CD4-positive, alpha-beta memory T cell (primary cell): Measurements from ENCODE around the gene POLD2. TPM values are rescaled to one million over a fixed set of nuclear protein-coding genes. Genes with fewer than 3 reads are reported as not detected.

Experiments used
- CTCF ChIA-PET: fragments of 350-600 bp; sonication (Branson Sonifier 250); formaldehyde crosslinking; loops from one replicate; lab custom pipeline; 2021; ENCODE audit warnings: inconsistent platforms; ENCODE audit not compliant: partially characterized antibody; lab: Charles Lee
- POLR2A ChIA-PET: fragments of 350-600 bp; sonication (Branson Sonifier 250); formaldehyde crosslinking; loops from one replicate; lab custom pipeline; 2021; ENCODE audit not compliant: partially characterized antibody; lab: Charles Lee
- DNase-seq, 5 donors: peaks; one replicate each; pipeline versions ENCODE4 v3.0.0 to v3.0.0-alpha.2; 2020 to 2022; ENCODE audit warnings: mixed read lengths in 1 of 5
- H3K27ac ChIP-seq: one replicate; pipeline ENCODE4 v1.7.0; 2013; ENCODE audit warnings: low read depth, low read length
- H3K27me3 ChIP-seq: 2 replicates; pipeline ENCODE4 v1.7.0; 2013; ENCODE audit warnings: mild to moderate bottlenecking, low read length, moderate library complexity; ENCODE audit not compliant: insufficient read depth
- H3K36me3 ChIP-seq: 2 replicates; pipeline ENCODE4 v1.7.0; 2013; ENCODE audit warnings: mild to moderate bottlenecking, low read length, moderate library complexity; ENCODE audit not compliant: insufficient read depth
- H3K4me1 ChIP-seq: 2 replicates; pipeline ENCODE4 v1.7.0; 2013; ENCODE audit warnings: mild to moderate bottlenecking, low read length, moderate library complexity; ENCODE audit not compliant: insufficient read depth
- H3K4me3 ChIP-seq, 2 donors: one replicate each; pipeline ENCODE4 v1.7.0; 2013; ENCODE audit warnings: low read length in 2 of 2, mild to moderate bottlenecking in 1 of 2
- H3K9me3 ChIP-seq, 2 donors: one replicate each; pipeline ENCODE4 v1.7.0; 2013; ENCODE audit warnings: low read length in 2 of 2, control low read depth in 1 of 2; ENCODE audit not compliant: control insufficient read depth in 1 of 2
- H3K27ac Mint-ChIP-seq, 7 donors: one replicate each; pipeline ENCODE4 v1.8.0; 2020 to 2021; ENCODE audit warnings: mixed read lengths in 7 of 7, mild to moderate bottlenecking in 6 of 7, inconsistent platforms in 3 of 7, moderate library complexity in 3 of 7
- H3K27me3 Mint-ChIP-seq, 2 donors: one replicate each; pipeline ENCODE4 v1.8.0; 2020 to 2021; ENCODE audit warnings: mixed read lengths in 2 of 2
- H3K36me3 Mint-ChIP-seq, 2 donors: one replicate each; pipeline ENCODE4 v1.8.0; 2020 to 2021; ENCODE audit warnings: mixed read lengths in 2 of 2, inconsistent platforms in 1 of 2, mild to moderate bottlenecking in 1 of 2
- H3K4me1 Mint-ChIP-seq, 4 donors: one replicate each; pipeline ENCODE4 v1.8.0; 2020 to 2021; ENCODE audit warnings: mixed read lengths in 4 of 4, mild to moderate bottlenecking in 1 of 4
- H3K4me3 Mint-ChIP-seq, 8 donors: one replicate each; pipeline ENCODE4 v1.8.0; 2020 to 2021; ENCODE audit warnings: mixed read lengths in 8 of 8, mild to moderate bottlenecking in 7 of 8, moderate library complexity in 6 of 8, inconsistent platforms in 3 of 8
- H3K9me3 Mint-ChIP-seq, 8 donors: one replicate each; pipeline ENCODE4 v1.8.0; 2020 to 2021; ENCODE audit warnings: mixed read lengths in 8 of 8, mild to moderate bottlenecking in 5 of 8, inconsistent platforms in 3 of 8, moderate library complexity in 1 of 8
- intact Hi-C: fragments of 100-400 bp; cut with micrococcal nuclease; formaldehyde crosslinking; loops from one replicate; pipeline ENCODE4 v1.15.1; 2023
- polyA plus RNA-seq, 2 donors: library from polyadenylated mRNA; unstranded; fragments of 300-500 nt; fragmentation: Illumina TruSeq; gene quantifications; one replicate each; pipeline ENCODE4 v1.2.3, GENCODE V29; 2021
- total RNA-seq, 2 experiments: library from RNA; stranded (reverse); gene quantifications; one replicate each; pipeline ENCODE4 v1.2.3, GENCODE V29; 2021

The POLD2 gene
- total and polyA plus RNA-seq, 4 experiments from 2014 or later = 48.7 to 94.4 (median 75.2) TPM

- Histone ChIP-seq H3K4me3 (no peak overlapping the region), H3K9me3 (no peaks in the 10 kb centered on the region), H3K36me3 (peaks cover 21% of the 10 kb centered on the region), H3K27ac (no peak overlapping the region), H3K27me3 (no peaks in the 10 kb centered on the region), H3K4me1 (no peaks in the 10 kb centered on the region)
- Mint-ChIP-seq H3K9me3 (no peaks in the 10 kb centered on the region), H3K4me3 (no peak overlapping the region), H3K27me3 (no peaks in the 10 kb centered on the region), H3K4me1 (peaks cover 10 to 14% (median 12%) of the 10 kb centered on the region in 4 donors), H3K36me3 (peaks cover 26 to 56% of the 10 kb centered on the region in 2 donors), H3K27ac (no peak overlapping the region)
- CTCF ChIA-PET = no interaction called here
- no peak for DNase-seq
- intact Hi-C loops = no loop called here
- POLR2A ChIA-PET = no interaction called here
Measured at GRCh38 chr7:44116087-44116788, 7.1 kb downstream of the POLD2 start.

DNA sequence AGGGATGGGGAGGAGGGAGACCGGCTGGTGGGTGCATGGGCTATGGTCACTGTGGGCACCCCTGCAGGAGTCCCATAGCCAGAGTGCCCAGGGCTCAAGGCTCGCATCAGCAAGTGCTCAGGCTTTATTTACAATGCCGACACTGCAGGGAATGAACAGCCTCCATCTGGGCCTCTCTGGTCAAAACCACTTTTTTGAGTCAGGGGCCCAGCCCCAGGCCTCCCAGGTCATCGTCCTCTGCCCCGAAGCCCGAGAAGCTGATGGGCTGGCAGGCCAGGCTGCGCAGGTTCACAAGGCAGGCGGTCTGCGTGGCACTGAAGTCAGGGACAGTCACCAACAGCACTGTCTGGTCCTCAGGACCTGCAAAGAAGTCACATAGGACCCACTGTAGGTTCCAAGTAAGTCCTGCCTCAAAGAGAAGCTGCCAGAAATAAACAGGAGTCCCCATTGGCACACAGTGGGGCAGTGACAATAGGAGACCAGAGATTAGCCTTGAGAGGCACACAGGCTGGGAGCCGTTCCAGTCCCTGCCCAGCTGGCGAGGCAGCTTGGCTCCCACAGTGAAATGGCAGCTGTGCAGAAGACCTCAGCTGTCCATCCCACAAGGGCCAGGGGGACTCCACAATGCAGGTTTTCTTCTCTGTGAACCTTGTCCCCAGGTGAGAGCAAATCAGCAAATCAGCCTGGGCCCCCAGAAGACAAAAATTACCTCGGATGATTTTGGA, 8.6 kb downstream of the POLD2 start:
- Mint-ChIP-seq H3K27me3 (no peaks in the 10 kb centered on the region), H3K27ac (peak overlapping the region in 1 of 7 donors; percentile 50), H3K36me3 (peaks cover 11 to 45% of the 10 kb centered on the region in 2 donors), H3K4me3 (no peak overlapping the region), H3K4me1 (peaks cover 0 to 5% (median 3%) of the 10 kb centered on the region in 4 donors), H3K9me3 (no peaks in the 10 kb centered on the region)
- Histone ChIP-seq H3K9me3 (no peaks in the 10 kb centered on the region), H3K27me3 (no peaks in the 10 kb centered on the region), H3K4me3 (no peak overlapping the region), H3K4me1 (no peaks in the 10 kb centered on the region), H3K27ac (no peak overlapping the region), H3K36me3 (peaks cover 14% of the 10 kb centered on the region)
- intact Hi-C loops = no loop called here
- ChIA-PET CTCF (interaction anchor here (1.1 kb wide), 1 partner anchor 16 kb away, joined by 3 read pairs; no protein-coding TSS in a partner anchor), POLR2A (interaction anchor here (1.4 kb wide), 1 partner anchor 9 kb away, joined by 4 read pairs; the partner anchor contains the start of gene POLD2)
- DNase-seq = no peak

DNA sequence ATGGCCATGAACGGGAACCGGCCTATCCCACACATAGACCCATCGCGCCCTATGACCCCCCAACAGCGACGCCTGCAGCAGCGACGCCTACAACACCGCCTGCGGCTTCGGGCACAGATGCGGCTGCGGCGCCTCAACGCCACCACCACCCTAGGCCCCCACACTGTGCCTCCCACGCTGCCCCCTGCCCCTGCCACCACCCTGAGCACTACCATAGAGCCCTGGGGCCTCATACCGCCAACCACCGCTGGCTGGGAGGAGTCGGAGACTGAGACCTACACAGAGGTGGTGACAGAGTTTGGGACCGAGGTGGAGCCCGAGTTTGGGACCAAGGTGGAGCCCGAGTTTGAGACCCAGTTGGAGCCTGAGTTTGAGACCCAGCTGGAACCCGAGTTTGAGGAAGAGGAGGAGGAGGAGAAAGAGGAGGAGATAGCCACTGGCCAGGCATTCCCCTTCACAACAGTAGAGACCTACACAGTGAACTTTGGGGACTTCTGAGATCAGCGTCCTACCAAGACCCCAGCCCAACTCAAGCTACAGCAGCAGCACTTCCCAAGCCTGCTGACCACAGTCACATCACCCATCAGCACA, 9.5 kb downstream of the POLD2 start:
- Mint-ChIP-seq H3K4me3 (no peak overlapping the region), H3K4me1 (peaks cover 0 to 1% (median 0%) of the 10 kb centered on the region in 4 donors), H3K9me3 (no peaks in the 10 kb centered on the region), H3K27me3 (no peaks in the 10 kb centered on the region), H3K36me3 (peaks cover 7 to 38% of the 10 kb centered on the region in 2 donors), H3K27ac (peak overlapping the region in 2 of 7 donors; percentile 22 to 50)
- H3K27me3 ChIP-seq = no peaks in the 10 kb centered on the region
- no peak overlapping the region for H3K27ac ChIP-seq
- intact Hi-C loops = no loop called here
- ChIA-PET CTCF (no interaction called here), POLR2A (interaction anchor here (1.4 kb wide), 1 partner anchor 9 kb away, joined by 4 read pairs; the partner anchor contains the start of gene POLD2)
- no peak for DNase-seq
- no peak overlapping the region for H3K4me3 ChIP-seq
- H3K36me3 ChIP-seq = peaks cover 8% of the 10 kb centered on the region
- H3K4me1 ChIP-seq = no peaks in the 10 kb centered on the region
- H3K9me3 ChIP-seq = no peaks in the 10 kb centered on the region

GRCh38 chr7:44112997-44113763, 10.2 kb downstream of the POLD2 start:
- no peak for DNase-seq
- Histone ChIP-seq H3K9me3 (no peaks in the 10 kb centered on the region), H3K4me1 (no peaks in the 10 kb centered on the region), H3K27ac (no peak overlapping the region), H3K27me3 (no peaks in the 10 kb centered on the region), H3K4me3 (no peak overlapping the region), H3K36me3 (peaks cover 8% of the 10 kb centered on the region)
- H3K4me1 Mint-ChIP-seq = no peaks in the 10 kb centered on the region
- ChIA-PET CTCF (no interaction called here), POLR2A (interaction anchor here (1.4 kb wide), 1 partner anchor 10 kb away, joined by 4 read pairs; the partner anchor contains the start of gene POLD2)
- H3K27me3 Mint-ChIP-seq = no peaks in the 10 kb centered on the region
- H3K27ac Mint-ChIP-seq = no peak overlapping the region
- intact Hi-C loops = no loop called here
- H3K36me3 Mint-ChIP-seq = peaks cover 4 to 37% of the 10 kb centered on the region in 2 donors
- H3K4me3 Mint-ChIP-seq = no peak overlapping the region
- no peaks in the 10 kb centered on the region for H3K9me3 Mint-ChIP-seq

DNA sequence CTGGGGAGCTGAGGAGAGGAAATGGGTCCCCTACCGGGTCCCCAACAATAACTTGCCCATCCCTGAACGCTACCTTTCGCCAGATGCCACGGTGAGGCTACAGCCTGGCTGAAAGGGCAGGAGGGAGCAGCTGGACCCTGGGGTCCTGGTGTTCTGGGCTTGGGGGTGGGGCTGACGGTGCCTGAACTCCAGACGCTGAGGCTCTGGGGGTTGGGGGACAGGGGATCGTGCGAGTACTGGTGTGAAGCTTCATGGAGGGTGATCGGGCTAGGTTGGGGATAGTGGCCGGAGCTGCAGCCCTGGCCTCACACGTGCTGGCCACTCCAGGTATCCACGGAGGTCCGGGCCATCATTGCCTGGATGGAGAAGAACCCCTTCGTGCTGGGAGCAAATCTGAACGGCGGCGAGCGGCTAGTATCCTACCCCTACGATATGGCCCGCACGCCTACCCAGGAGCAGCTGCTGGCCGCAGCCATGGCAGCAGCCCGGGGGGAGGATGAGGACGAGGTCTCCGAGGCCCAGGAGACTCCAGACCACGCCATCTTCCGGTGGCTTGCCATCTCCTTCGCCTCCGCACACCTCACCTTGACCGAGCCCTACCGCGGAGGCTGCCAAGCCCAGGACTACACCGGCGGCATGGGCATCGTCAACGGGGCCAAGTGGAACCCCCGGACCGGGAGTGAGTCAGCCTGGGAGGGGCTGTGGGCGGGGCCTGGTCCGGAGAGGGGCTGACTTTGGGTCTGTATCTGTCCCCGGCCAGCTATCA, 10.9 kb downstream of the POLD2 start:
- Histone ChIP-seq H3K4me3 (no peak overlapping the region), H3K27me3 (no peaks in the 10 kb centered on the region), H3K27ac (no peak overlapping the region), H3K36me3 (peaks cover 8% of the 10 kb centered on the region), H3K4me1 (no peaks in the 10 kb centered on the region), H3K9me3 (no peaks in the 10 kb centered on the region)
- Mint-ChIP-seq H3K27me3 (no peaks in the 10 kb centered on the region), H3K36me3 (peaks cover 0 to 30% of the 10 kb centered on the region in 2 donors), H3K4me3 (no peak overlapping the region), H3K4me1 (no peaks in the 10 kb centered on the region), H3K27ac (no peak overlapping the region), H3K9me3 (no peaks in the 10 kb centered on the region)
- intact Hi-C loops = no loop called here
- CTCF ChIA-PET = no interaction called here
- POLR2A ChIA-PET = interaction anchor here (1.0 kb wide), 1 partner anchor 10 kb away, joined by 4 read pairs; no protein-coding TSS in a partner anchor
- no peak for DNase-seq

DNA sequence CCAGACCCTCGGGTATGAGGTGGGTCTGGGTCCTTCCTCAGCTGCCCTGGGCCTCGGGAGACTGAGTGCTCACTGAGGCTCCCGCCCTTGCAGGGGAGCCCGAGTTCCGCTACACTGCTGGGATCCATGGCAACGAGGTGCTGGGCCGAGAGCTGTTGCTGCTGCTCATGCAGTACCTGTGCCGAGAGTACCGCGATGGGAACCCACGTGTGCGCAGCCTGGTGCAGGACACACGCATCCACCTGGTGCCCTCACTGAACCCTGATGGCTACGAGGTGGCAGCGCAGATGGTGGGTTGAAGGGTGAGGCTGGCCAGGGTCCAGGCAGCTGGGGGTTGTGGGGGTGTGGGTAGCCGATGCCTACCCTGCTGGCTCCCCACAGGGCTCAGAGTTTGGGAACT, 11.6 kb downstream of the POLD2 start:
- peaks cover 8% of the 10 kb centered on the region for H3K36me3 ChIP-seq
- no peak overlapping the region for H3K4me3 ChIP-seq
- Mint-ChIP-seq H3K27me3 (no peaks in the 10 kb centered on the region), H3K4me1 (no peaks in the 10 kb centered on the region), H3K4me3 (no peak overlapping the region), H3K9me3 (no peaks in the 10 kb centered on the region), H3K36me3 (peaks cover 0 to 25% of the 10 kb centered on the region in 2 donors), H3K27ac (no peak overlapping the region)
- intact Hi-C loops = no loop called here
- no peaks in the 10 kb centered on the region for H3K4me1 ChIP-seq
- H3K9me3 ChIP-seq = no peaks in the 10 kb centered on the region
- no peak for DNase-seq
- H3K27ac ChIP-seq = no peak overlapping the region
- CTCF ChIA-PET = no interaction called here
- POLR2A ChIA-PET = interaction anchor here (1.0 kb wide), 1 partner anchor 10 kb away, joined by 4 read pairs; no protein-coding TSS in a partner anchor
- no peaks in the 10 kb centered on the region for H3K27me3 ChIP-seq
